ENCODE results near the gene THY1.

Gene THY1

GRCh38 chr11:119381181-119381988 is 41.6 kb downstream of the THY1 start, which contains the start of gene USP2:
Gene USP2, minus strand, starts transcription at chr11:119381690. Its CDS starts 8,210 bp downstream, at chr11:119373480.
- no peaks in the 10 kb centered on the region for H3K36me3 ChIP-seq
- H3K27me3 ChIP-seq (ENCODE audit: insufficient read depth, low read depth, severe bottlenecking) = peaks cover 5% of the 10 kb centered on the region
- H3K4me3 ChIP-seq (ENCODE audit: low read depth, low read length) = peak within 1 kb of the TSS; percentile 40
- no peak within 1 kb of the TSS for H3K27ac ChIP-seq
- H3K9me3 ChIP-seq (ENCODE audit: severe bottlenecking) = no peaks in the 10 kb centered on the region
- TF ChIP-seq, protein P1, sequence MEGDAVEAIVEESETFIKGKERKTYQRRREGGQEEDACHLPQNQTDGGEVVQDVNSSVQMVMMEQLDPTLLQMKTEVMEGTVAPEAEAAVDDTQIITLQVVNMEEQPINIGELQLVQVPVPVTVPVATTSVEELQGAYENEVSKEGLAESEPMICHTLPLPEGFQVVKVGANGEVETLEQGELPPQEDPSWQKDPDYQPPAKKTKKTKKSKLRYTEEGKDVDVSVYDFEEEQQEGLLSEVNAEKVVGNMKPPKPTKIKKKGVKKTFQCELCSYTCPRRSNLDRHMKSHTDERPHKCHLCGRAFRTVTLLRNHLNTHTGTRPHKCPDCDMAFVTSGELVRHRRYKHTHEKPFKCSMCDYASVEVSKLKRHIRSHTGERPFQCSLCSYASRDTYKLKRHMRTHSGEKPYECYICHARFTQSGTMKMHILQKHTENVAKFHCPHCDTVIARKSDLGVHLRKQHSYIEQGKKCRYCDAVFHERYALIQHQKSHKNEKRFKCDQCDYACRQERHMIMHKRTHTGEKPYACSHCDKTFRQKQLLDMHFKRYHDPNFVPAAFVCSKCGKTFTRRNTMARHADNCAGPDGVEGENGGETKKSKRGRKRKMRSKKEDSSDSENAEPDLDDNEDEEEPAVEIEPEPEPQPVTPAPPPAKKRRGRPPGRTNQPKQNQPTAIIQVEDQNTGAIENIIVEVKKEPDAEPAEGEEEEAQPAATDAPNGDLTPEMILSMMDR (IDR thresholded peaks at IDR 0.05; ENCODE audit: low read depth, low read length) = peak; percentile 92
- peak; percentile 95 for DNase-seq

DNA sequence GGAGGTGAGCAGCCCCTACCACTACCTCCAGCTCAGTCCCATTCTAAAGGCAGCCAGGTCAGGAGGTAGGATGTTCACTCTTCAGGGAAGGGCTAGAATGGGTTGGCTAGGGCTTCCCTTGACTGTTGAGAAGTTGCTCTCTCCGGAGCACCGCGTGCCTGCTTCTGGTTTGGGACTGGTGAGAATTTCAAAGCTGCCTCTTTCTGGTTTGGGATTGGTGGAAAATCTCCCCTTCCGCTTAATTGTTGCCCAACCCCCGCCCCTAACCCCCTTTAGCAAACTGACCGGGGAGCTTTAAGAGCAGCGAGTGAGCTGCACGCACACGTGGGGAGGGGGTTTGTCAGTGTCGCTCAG is 42.2 kb downstream of the THY1 start:
- DNase-seq = no peak
- H3K9me3 ChIP-seq (ENCODE audit: severe bottlenecking) = no peaks in the 10 kb centered on the region
- peaks cover 5% of the 10 kb centered on the region for H3K27me3 ChIP-seq (ENCODE audit: insufficient read depth, low read depth, severe bottlenecking)
- TF ChIP-seq, protein P1 (IDR thresholded peaks at IDR 0.05; ENCODE audit: low read depth, low read length) = no peak
- H3K27ac ChIP-seq = no peak overlapping the region
- H3K4me3 ChIP-seq (ENCODE audit: low read depth, low read length) = peak overlapping the region; percentile 40
- no peaks in the 10 kb centered on the region for H3K36me3 ChIP-seq

DNA sequence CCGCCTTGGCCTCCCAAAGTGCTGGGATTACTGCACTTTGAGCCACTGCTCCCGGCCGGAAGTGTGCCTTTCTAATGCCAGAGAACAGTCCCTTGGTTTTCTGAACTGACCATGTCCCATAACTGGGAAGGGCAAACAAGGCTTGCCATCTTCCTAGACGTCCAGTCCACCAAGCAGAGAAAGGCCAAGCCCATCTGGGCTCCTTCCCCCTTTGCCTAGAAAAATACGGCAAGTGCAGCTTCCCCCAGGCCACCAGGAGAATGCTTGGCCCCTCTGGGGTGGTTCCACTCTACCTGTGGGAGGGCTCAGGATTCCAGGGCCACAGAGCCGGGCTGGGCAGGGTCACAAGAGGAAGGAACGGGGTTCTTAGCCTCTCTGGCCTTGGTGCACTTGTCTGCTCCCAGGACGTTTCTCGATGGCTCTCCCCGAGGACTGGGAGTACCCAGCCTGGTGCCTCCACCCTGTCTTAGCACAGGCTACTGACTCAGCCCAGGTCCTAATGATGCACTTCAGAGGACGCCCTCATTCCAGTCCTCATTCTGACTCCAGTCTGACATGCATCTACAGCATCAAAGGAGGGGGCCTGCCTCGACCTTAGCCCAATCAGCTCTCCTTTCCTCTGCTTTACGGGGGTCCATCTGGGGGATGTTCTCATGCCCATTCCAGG is 42.7 kb downstream of the THY1 start:
- DNase-seq = no peak
- H3K27me3 ChIP-seq (ENCODE audit: insufficient read depth, low read depth, severe bottlenecking) = peaks cover 5% of the 10 kb centered on the region
- H3K9me3 ChIP-seq (ENCODE audit: severe bottlenecking) = no peaks in the 10 kb centered on the region
- H3K36me3 ChIP-seq = no peaks in the 10 kb centered on the region
- no peak overlapping the region for H3K4me3 ChIP-seq (ENCODE audit: low read depth, low read length)
- TF ChIP-seq, protein P1 (IDR thresholded peaks at IDR 0.05; ENCODE audit: low read depth, low read length) = no peak
- H3K27ac ChIP-seq = no peak overlapping the region

DNA sequence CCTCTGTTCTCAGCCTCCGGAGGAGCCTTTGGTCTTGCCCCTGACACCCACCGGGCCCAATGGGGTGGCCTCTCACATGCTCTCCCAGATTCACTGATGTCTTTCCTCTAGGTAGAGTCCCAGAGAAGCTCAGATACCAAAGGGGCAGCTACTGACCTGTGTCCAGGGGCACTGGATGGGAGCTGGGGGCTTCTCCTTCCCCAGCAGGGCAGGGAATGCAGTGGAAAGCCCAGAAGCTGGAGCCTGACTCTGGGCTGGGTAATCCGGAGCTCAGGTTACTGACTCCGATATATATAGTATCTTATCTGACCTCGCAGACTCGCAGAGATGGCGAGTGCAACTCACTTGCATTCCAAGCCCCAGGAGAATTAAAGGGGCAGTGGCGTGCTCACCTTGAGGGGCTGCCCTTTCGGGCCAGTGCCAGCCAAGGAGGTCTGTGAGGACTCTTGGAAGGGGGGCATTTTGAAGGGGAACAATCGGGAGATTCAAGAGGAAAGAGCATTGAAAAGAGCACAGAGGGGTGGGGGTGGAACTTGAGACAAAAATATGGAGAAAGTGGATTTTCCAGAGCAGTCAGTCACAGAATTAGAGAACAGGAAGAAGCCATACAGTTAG is 44.0 kb downstream of the THY1 start:
- no peaks in the 10 kb centered on the region for H3K9me3 ChIP-seq (ENCODE audit: severe bottlenecking)
- TF ChIP-seq, protein P1 (IDR thresholded peaks at IDR 0.05; ENCODE audit: low read depth, low read length) = no peak
- peak overlapping the region; percentile 15 for H3K4me3 ChIP-seq (ENCODE audit: low read depth, low read length)
- H3K27ac ChIP-seq = peak overlapping the region; percentile 22; the same call in 1 of the 2 replicates
- peak; percentile 59 for DNase-seq
- peaks cover 5% of the 10 kb centered on the region for H3K27me3 ChIP-seq (ENCODE audit: insufficient read depth, low read depth, severe bottlenecking)
- H3K36me3 ChIP-seq = no peaks in the 10 kb centered on the region

- Histone ChIP-seq H3K4me3 (ENCODE audit: low read depth, low read length) (no peak overlapping the region), H3K27ac (peak overlapping the region; percentile 46), H3K27me3 (ENCODE audit: insufficient read depth, low read depth, severe bottlenecking) (peaks cover 2% of the 10 kb centered on the region), H3K36me3 (no peaks in the 10 kb centered on the region), H3K9me3 (ENCODE audit: severe bottlenecking) (no peaks in the 10 kb centered on the region)
- DNase-seq = peak; percentile 92
- TF ChIP-seq, protein P1 (IDR thresholded peaks at IDR 0.05; ENCODE audit: low read depth, low read length) = no peak
Observed at GRCh38 chr11:119377961-119378667, 44.9 kb downstream of the THY1 start.
